DOHH2 (cell line): ENCODE measurements around the gene SENP1.
"Not testable (repeated sequence)": the region's sequence is repeated elsewhere in the genome, so short reads cannot be mapped to it uniquely, and the experiment has no call there.

ENCODE experiments used
- H3F3A ChIP-seq: fragments of 200-600 bp; sonication (generic), shearing (Covaris generic); 2 replicates; pipeline ENCODE4 v1.6.0; 2016; ENCODE audit warnings: antibody characterized with exemption, mild to moderate bottlenecking; ENCODE audit not compliant: control insufficient read depth, insufficient read depth
- H3K27ac ChIP-seq: fragments of 200-600 bp; sonication (generic); 2 replicates; pipeline ENCODE4 v1.5.1; 2014; ENCODE audit warnings: low read depth, mild to moderate bottlenecking, low read length, moderate library complexity
- H3K27me3 ChIP-seq: fragments of 200-600 bp; sonication (generic); 2 replicates; pipeline ENCODE4 v1.6.1; 2014; ENCODE audit warnings: mild to moderate bottlenecking, low read length, mixed read lengths; ENCODE audit not compliant: control insufficient read depth
- H3K36me3 ChIP-seq: fragments of 200-600 bp; sonication (generic); 2 replicates; pipeline ENCODE4 v1.6.1; 2014; ENCODE audit warnings: mild to moderate bottlenecking, low read length, moderate library complexity, mixed read lengths; ENCODE audit not compliant: control insufficient read depth
- H3K4me1 ChIP-seq: fragments of 200-600 bp; sonication (generic); 2 replicates; pipeline ENCODE4 v1.6.1; 2014; ENCODE audit warnings: mild to moderate bottlenecking, low read length, mixed read lengths; ENCODE audit not compliant: control insufficient read depth
- H3K4me2 ChIP-seq: fragments of 200-600 bp; sonication (generic); 2 replicates; pipeline ENCODE4 v1.6.0; 2014; ENCODE audit warnings: mild to moderate bottlenecking, low read length, moderate library complexity
- H3K4me3 ChIP-seq: fragments of 200-600 bp; sonication (generic); 2 replicates; pipeline ENCODE4 v1.5.1; 2014; ENCODE audit warnings: mild to moderate bottlenecking, low read length, mixed read lengths
- H3K79me2 ChIP-seq: fragments of 200-600 bp; sonication (generic); 2 replicates; pipeline ENCODE4 v1.6.1; 2014; ENCODE audit warnings: mild to moderate bottlenecking, low read length, mixed read lengths; ENCODE audit not compliant: control insufficient read depth
- H3K9me2 ChIP-seq: fragments of 200-600 bp; sonication (generic); replicated peaks from 2 replicates; pipeline ENCODE4 v1.6.1; 2014; ENCODE audit warnings: mild to moderate bottlenecking, low read length, mixed read lengths; ENCODE audit not compliant: control insufficient read depth
- H3K9me3 ChIP-seq: fragments of 200-600 bp; sonication (generic); 2 replicates; pipeline ENCODE4 v1.6.1; 2014; ENCODE audit warnings: antibody characterized with exemption, low read length, mixed read lengths; ENCODE audit not compliant: control insufficient read depth, insufficient read depth
- H4K20me1 ChIP-seq: fragments of 200-600 bp; sonication (generic); 2 replicates; pipeline ENCODE4 v1.6.0; 2014; ENCODE audit warnings: low read depth, mild to moderate bottlenecking, antibody characterized with exemption, low read length, moderate library complexity; ENCODE audit not compliant: control insufficient read depth, insufficient read depth
- CTCF ChIP-seq: fragments of 200-600 bp; sonication (generic); IDR thresholded peaks from one replicate; pipeline ENCODE4 v1.5.1; 2014; ENCODE audit warnings: antibody characterized with exemption, mild to moderate bottlenecking, low read depth, low read length; ENCODE audit not compliant: poor library complexity, severe bottlenecking
- EZH2phosphoT487 ChIP-seq: fragments of 200-600 bp; sonication (generic); IDR thresholded peaks from 2 replicates; pipeline ENCODE4 v1.6.1; 2017; ENCODE audit warnings: borderline replicate concordance, mild to moderate bottlenecking, antibody characterized with exemption, low read length, moderate library complexity, mixed read lengths

Gene SENP1

DNA sequence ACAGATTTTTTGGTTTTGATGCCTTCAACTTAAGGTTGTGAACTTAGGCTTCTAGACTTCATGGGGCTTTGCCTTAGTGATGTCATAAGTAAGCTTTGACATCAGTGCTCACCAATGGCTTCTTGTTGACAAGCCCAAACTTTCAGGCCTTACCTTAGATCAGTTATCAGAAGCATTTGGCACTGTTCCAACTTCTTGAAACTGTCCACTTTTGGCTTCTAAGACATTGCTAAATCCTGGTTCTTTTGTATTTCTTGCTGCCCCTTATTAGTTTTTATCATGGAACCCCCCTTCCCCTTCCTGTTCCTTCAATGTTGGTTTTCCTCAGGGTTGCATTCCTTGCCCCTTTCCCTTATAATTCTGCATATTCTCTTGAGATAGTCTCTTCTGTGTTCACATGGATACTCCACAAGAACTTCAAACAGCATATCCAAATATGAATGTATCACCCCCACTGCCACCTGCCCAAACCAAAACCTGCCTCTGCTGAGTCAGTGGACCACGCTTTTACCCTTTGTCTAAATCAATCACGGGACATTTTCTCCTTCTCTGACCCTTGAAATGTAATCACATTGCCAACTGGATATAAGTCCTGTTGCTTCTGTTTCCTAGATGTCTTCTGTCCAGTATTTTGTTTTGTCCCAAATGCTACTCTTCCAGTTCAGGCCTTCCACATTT lies 21.2 kb upstream of the SENP1 start:
- H3K9me3 ChIP-seq, result no peaks in the 10 kb centered on the region
- peaks cover 29% of the 10 kb centered on the region for H3K79me2 ChIP-seq
- no peak overlapping the region for H3K4me3 ChIP-seq
- H3K4me2 ChIP-seq, result no peak overlapping the region
- TF ChIP-seq CTCF (no peak), EZH2phosphoT487 (no peak)
- 0 out of 2 replicates have a peak, but pooled peaks cover 3% of the 10 kb centered on the region for H4K20me1 ChIP-seq
- peaks cover 91% of the 10 kb centered on the region for H3K36me3 ChIP-seq
- H3K27me3 ChIP-seq, result no peaks in the 10 kb centered on the region
- H3K27ac ChIP-seq, result no peak overlapping the region
- no peaks in the 10 kb centered on the region for H3K9me2 ChIP-seq
- H3K4me1 ChIP-seq, result no peaks in the 10 kb centered on the region
- H3F3A ChIP-seq, result no peaks in the 10 kb centered on the region

DNA sequence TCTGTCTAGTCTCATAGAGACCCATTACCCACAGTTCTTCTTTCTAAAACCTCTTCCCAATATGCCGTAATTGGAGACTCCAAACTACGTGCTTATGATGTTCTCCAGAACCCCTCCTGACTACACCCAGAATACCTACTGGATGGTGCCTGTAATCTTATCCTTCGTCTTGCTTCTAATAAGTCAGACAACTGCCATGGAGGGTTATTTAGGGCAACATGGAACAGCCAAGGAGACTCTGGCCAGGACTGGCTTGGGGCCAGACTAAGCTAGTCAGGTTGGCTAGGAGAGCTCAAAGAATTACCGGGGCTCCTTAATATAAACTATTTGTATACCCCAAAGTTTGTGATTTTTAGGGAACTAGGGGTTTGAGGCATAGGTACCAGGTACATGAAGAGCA lies 20.1 kb upstream of the SENP1 start:
- Histone ChIP-seq H3K4me1 (peaks cover 9% of the 10 kb centered on the region), H3K9me2 (no peaks in the 10 kb centered on the region), H3K9me3 (no peaks in the 10 kb centered on the region), H3K4me3 (no peak overlapping the region), H3K36me3 (peaks cover 91% of the 10 kb centered on the region), H3K4me2 (no peak overlapping the region), H4K20me1 (0 out of 2 replicates have a peak, but pooled peaks cover 3% of the 10 kb centered on the region), H3K27ac (no peak overlapping the region), H3K27me3 (no peaks in the 10 kb centered on the region), H3F3A (no peaks in the 10 kb centered on the region), H3K79me2 (peaks cover 40% of the 10 kb centered on the region)
- no peak for TF ChIP-seq EZH2phosphoT487
- TF ChIP-seq CTCF, result no peak

- peaks cover 91% of the 10 kb centered on the region for H3K36me3 ChIP-seq
- H3K27ac ChIP-seq, result not testable (repeated sequence)
Measured at GRCh38 chr12:48125542-48125941, 19.7 kb upstream of the SENP1 start.

DNA sequence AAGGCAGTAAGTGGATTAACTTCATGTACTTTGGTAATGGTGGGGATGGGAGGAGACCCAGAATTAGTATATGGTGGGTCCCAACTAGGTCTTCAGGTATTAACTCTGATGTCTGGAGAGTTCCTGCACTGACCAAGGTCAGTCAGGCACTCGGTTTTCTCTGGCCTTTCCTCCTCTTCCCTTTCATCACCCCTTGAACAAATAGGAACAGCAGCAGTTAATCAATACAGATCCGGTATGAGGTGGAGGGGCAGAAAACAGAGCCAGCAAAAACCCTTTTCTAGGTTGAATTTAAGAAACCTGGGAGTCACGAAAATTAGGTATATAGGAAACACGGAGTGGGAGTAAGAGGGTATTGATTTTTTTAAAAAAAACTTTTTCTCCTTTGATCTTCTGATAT lies 17.3 kb upstream of the SENP1 start:
- H3K36me3 ChIP-seq, result peaks cover 72% of the 10 kb centered on the region
- H3K79me2 ChIP-seq, result peaks cover 52% of the 10 kb centered on the region
- no peaks in the 10 kb centered on the region for H3K9me3 ChIP-seq
- H3K4me3 ChIP-seq, result no peak overlapping the region
- H3K4me1 ChIP-seq, result peaks cover 28% of the 10 kb centered on the region
- H4K20me1 ChIP-seq, result 0 out of 2 replicates have a peak, but pooled peaks cover 3% of the 10 kb centered on the region
- no peak overlapping the region for H3K27ac ChIP-seq
- TF ChIP-seq EZH2phosphoT487 (no peak), CTCF (no peak)
- H3F3A ChIP-seq, result peaks cover 3% of the 10 kb centered on the region; the same call in 1 of the 2 replicates
- no peaks in the 10 kb centered on the region for H3K27me3 ChIP-seq
- no peak overlapping the region for H3K4me2 ChIP-seq
- no peaks in the 10 kb centered on the region for H3K9me2 ChIP-seq

More at GRCh38 chr12:48125542-48125941, 19.7 kb upstream of the SENP1 start:
- peaks cover 13% of the 10 kb centered on the region for H3K4me1 ChIP-seq
- not testable (repeated sequence) for H4K20me1 ChIP-seq, H3K4me3 ChIP-seq, H3K4me2 ChIP-seq, H3K27me3 ChIP-seq, H3K9me2 ChIP-seq, H3F3A ChIP-seq, H3K9me3 ChIP-seq
- peaks cover 45% of the 10 kb centered on the region for H3K79me2 ChIP-seq
